A172 (cell line): ENCODE data around the gene C8G. TPM values are rescaled to one million over a fixed set of nuclear protein-coding genes. Genes with fewer than 3 reads are reported as not detected.

Experiments used
- DNase-seq: peaks from one replicate; pipeline ENCODE4 v3.0.0-alpha.2; 2015; ENCODE audit warnings: low spot score
- total RNA-seq: library from RNA; depleted of rRNA; stranded (reverse); fragments of >200 nt; shearing (Covaris generic); gene quantifications from 2 replicates; pipeline ENCODE4 v1.2.3, GENCODE V29; 2014; rRNA removed

Gene C8G
- not detected in 2 replicates for total RNA-seq

DNA sequence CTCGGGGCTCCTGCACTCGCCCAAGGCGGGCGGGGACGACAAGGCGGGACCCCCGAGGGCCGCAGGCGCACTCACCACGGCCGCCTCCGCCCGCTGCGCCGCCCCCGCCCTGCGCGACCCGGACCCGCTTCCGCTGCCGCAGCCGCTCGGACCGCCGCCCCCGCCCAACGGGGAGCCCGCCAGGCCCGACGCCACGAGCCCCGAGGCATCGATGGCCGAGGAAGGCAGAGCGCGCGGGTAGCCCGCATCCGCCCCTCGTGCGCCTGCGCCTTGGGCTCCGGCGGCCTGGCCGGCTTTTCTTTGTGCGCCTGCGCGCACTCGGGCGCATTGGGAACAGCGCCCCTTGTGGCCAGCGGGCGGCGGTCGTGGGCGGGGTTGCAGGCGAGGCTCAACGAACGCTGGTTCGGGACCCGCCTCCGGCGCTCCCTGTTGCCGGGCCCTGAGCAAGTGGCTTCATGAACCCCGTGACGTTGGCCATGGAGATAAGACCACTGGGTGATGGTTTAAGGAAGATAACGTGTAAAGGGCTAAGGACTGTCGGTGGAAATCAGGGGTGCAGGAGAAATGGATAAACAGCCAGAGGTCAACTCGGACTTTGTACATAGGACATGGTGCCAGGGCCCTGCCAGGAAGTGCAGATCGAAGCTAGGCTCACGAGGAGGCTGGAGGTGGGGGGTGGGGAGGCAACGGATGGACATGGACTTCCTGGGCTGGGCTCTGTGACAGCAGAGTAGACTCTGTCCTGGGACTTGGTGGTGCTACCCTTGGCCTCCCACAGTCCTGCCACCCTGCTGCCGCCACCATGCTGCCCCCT lies at the start of gene C8G, which contains the start of gene FBXW5:
C8G (plus strand) TSS at position 725 of the 814 bp plus-strand sequence; CDS start at position 803, 78 bp downstream.
FBXW5 (minus strand) TSS at position 220 of the 814 bp plus-strand sequence. CDS start 655 bp downstream, outside the sequence.
- DNase-seq = peak; percentile 90

DNA sequence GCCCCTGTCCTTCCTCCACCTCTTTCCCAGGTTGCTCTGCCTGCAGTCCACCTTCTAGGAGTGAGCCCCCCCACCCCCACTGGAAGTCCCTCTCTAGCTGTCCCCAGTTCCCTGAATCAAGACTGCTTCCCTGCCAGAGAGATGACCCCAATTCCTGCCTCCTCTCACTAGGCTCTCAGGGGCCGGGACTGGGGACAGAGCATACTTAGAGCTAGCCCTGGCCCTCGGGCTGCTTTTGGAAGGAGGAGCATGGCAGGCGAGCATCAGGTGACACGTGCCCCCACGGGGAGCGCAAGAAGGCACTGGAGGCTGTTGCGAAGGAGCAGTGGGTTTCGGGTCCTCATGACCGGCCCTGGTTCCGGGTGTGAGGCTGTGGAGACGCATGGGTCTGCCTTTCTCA lies 49.0 kb upstream of the C8G start:
- DNase-seq = no peak

DNA sequence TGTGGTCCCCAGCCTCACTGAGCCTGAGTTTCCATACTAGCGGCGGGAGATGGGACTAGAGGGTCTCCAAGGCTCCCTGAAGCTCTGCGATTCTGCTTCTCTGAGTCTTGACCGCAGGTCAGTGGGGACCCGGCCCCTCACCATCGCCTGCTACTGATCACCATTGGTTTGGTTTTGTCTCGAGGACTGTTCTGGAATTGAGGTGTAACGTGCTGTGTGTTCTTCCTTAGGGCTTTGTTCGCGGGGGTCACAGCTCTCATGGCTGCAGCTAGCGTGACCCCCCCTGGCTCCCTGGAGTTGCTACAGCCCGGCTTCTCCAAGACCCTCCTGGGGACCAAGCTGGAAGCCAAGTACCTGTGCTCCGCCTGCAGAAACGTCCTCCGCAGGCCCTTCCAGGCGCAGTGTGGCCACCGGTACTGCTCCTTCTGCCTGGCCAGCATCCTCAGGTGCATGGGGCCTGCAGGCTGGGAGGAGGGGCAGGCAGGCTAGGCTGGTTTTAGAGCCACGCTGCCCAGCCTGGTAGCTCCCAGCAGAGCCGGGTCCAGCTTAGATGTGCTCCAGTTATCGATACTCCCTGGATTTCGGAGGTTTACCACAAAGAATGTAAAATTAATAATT lies 46.5 kb upstream of the C8G start:
- DNase-seq = no peak

DNA sequence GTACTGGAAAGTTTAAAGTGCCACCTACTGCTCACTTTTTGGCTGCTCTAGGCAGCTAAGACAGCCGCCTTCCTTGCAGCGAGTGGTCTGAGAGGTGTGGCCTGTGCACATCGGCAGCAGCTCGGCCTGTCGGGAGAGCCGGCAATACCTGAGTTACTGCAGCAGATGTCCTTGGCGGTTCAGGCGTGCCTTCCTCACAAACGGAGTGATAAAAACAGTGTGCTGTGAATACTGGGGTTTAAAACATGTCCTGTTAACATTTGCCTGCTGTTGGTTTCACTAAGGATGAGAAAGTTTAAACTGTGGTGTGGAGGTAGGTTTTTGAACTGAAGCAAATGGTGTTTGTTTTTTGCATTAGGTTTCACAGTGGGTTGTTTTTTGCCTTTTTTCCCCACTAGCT lies 45.8 kb upstream of the C8G start:
- DNase-seq = no peak

DNA sequence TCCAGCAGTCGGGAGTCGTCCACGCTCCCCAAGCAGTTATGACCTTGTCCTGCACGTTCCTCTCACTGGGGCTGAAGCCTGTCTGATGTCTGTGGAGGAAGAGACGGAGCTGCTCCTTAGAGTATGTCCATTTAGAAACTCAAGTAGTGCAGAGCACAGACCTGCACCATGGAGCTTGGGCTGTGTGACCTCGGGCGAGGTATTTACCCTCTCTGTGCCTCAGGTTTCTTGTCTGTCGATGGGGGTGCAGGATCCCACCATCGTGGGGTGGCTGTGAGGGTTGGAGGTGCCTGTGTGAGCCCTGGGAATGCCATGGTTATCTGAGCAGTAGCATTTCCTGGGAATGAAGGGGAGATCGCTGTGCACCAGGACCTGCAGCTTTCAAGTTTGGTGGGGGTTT lies 44.5 kb upstream of the C8G start:
- DNase-seq = no peak

DNA sequence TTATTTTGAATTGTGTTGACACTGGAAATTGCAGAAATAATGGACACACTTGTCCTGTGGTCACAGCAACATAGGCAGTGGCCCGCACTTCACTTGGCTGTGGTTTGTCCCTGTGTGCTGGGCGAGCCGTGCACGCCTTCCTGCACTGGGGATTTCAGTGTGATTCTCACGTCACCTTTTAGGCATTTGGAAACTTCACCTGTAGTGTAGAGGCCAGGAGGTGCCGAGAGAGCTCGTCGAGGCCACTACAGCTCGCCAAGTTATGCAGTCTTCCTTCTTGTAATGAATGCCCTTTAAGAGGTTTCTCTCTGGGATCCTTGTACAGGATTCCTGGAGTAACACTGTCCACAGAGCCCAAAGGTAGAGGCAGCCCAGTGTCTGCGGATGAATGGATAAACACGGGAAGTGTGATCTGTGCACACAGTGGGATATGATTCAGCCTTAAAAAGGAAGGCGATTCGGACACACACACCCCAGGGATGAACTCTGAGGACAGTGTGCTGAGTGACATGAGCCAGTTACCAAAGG lies 44.0 kb upstream of the C8G start:
- DNase-seq = no peak

DNA sequence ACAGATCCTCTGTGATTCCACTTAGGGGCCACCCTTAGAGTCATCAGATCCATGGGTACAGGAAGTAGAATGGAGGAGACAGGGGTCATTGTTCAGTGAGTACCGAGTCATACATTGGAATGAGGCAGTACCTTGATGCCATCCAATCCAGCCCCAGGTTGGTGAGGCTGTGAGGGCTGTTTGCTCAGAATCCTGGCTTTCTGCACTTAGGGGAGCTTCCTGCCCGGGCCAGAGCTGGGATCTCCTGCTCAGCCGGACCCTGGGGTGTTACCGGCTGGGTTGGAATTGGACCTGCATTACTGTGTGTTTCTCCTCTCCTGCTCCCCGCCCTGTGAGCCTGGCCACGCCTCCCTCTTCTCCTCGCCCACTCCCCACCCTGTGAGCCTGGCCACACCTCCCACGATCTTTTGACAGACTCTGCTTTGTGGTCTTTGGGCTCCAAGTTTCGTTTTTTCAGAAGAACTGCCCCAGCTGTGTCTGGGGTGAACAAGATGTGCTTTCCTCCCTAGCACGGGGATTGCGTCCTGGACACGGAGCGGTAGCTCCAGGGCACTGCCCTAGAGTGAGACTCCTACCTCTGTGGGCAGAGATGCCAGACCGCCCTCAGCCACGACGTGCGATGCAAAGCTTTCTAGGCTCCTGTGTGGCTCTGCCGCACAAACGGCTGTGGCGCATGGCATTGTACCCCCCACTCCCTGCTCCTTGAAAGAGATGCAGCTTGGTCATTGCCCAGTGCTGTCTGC lies 43.4 kb upstream of the C8G start:
- peak; percentile 99 for DNase-seq

DNA sequence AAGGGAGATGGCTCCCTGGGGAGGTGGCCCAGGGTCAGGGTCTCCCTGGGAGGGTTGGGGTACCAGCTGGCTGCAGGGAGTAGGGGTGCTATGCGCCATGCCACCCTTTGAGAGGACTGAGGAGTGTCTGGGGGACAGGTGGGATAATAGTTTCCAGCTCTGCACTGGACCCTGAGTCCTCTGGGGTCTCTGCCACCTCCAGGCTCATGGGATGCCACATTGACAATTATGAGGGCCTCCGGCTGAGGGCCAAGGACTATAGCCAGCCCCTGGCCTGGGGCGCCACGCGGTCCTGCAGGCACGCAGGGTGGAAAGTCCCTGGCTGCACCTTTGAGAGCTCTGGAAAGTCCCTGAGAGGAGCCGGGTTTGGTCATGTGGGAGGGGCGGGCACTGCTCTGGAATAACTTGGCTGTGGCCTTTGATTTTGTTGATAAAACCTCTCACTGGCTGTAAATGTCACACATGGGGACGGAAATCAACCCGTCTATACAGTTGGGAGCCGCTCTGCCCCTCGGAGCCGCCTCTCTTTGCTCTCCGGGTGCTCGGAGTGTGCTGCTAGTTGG lies 42.7 kb upstream of the C8G start:
- DNase-seq = peak; percentile 99

DNA sequence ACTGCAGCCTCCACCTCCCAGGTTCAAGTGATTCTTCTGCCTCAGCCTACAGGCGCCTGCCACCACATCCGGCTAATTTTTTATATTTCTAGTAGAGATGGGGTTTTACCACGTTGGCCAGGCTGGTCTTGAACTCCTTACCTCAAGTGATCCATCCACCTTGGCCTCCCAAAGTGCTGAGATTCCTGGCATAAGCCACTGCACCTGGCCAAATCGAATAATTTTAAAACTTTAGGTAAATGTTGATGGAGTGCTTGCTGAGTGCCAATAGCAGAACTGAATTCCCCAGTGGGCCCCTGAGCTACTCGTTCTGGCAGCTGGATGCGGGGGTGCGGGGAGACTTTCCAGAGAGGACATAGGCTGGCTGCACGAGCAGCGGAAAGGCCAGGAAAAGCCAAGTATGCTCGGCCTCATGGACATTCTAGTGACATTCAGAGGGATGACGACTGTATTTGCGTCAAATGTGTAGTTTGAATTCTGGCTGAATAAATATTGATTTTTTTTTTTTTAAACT lies 41.9 kb upstream of the C8G start:
- no peak for DNase-seq

DNA sequence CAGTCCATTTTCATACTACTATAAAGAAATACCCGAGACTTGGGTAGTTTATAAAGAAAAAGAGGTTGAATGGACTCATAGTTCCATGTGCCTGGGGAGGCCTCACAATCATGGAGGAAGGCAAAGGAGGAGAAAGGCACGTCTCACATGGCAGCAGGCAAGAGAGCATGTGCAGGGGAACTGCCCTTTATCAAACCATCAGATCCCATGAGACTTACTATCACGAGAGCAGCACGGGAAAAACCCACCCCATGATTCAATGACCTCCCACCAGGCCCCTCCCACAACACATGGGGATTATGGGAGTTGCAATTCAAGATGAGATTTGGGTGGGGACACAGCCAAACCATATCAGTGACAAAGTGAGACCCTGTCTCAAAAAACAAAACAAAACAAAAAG lies 38.8 kb upstream of the C8G start:
- DNase-seq = no peak

DNA sequence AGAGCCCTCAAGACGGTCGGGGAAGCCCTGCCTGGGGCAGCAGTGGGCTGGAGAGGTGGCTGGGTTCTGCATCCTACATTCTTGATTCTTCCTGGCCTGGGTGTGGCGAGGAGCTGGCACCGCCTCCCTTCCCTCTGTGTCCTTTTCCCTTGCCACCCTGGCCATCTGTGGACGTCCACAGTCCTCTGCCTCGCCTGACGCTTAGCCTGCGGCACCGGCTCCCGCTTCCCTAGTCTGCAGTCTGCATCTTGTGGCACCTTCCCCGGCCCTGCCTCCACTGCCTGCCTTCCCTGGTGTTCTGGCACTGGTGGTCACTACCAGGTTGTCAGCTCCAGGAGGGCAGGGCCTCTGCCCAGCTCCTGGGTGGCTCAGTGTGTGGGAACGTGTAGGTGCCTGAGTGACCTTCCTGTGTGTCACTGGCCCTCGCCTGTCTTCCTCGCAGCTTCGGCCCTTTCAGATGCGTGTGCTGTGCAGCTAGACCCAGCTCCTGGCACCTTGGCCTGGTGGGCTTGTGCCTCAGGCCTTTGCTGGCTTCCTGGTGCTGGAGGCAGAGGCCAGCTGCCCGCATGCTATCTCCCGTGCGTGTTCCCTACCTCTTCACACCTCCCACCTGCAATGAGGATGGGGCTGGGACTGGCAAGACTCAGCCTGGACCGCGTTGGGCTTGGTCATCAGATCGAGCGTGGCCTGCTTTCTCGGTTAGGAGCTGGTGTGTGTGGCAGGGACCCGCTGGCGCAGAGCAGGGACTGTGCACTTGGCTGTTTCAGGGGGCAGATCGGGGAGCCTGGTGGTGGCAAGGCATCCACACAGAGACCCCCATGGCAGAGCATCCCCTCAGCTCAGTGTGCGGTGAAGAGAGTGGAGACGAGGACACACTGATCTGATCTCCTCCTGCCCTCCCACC lies 37.8 kb upstream of the C8G start:
- DNase-seq = no peak

DNA sequence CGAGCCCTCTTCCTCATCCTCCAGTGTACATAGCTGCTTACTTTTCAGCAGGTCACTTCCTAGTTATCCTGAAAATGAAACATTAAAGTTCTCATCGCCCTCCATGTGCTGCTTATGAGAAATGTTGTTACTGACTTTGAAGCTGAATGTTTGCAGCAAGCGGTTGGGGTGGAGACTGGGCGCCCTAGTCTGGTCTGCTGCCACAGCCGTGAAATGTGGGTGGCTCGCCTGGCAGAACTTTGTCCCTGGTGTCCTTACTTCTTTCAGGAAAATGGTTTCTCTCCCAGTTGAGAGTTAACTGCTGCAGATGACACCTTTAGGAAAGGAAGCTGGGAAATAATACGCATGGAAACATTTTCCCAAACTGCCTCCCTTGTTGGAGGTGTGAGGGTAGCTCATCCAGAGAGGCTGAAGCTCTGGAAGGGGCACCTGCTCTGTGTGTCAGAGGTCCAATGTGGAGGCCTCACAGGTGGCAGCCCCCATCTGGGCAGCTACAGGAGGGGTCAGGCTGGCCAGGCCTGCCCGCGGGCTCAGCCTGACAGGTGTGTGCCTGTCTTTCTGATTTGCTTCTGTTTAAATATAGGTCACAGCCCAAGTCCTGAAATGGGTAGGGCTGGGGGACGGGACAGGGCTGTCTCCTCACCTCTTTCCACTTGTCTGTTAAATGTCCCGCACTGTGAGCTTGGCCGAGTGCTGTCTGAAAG lies 34.7 kb upstream of the C8G start:
- DNase-seq = no peak

DNA sequence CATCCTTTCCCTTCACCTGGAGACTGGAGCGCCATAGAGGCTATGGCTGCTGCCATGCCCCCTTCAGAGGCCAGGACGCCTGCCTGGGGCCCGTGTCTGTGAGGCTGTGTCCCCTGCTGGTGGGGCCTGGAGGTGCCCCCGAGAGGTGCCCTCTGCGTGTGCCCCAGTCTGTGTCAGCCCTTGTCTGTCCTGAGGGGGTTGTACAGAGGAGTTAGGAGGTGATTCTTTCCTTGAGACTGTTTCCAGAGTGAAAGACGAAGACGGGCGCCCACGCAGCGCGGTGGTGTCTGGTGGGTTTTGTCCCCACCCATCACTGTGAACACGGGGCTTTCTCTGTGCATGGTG lies 34.2 kb upstream of the C8G start:
- no peak for DNase-seq

DNA sequence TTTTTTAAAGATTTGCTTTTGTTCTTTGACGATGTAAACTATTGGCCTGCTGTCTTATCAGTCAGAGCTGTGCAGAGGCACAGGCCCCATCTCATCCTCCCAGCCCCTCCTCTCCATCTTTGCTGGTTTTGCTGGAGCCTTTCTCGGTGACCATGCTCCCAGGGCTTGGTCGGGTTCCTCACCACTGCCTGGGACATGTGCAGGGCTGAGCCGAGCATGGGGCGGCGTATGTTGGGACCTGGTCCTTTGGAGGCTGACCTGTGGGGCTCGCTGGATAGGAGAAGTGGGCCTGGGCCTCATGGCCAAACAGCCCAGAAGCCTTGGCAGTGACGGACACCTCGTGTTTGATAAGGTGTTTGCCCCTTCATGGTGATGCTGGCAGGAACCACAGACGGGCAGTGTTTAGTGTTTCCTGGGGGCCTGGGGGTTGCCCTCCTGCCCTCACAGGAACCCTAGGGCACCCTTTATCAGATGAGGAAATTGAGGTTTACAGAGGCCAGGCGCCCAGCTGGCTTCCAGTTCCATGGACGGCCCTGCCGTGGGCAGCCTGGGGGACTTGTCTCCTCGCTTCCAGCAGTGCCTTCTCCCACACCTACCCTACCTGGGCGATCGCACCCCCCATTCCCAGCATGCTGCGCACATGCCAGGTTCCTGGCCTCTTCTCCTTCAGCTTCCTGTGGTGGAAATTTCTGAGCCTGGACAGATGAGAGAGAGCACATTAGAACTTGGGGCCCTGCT lies 31.2 kb upstream of the C8G start:
- no peak for DNase-seq

DNA sequence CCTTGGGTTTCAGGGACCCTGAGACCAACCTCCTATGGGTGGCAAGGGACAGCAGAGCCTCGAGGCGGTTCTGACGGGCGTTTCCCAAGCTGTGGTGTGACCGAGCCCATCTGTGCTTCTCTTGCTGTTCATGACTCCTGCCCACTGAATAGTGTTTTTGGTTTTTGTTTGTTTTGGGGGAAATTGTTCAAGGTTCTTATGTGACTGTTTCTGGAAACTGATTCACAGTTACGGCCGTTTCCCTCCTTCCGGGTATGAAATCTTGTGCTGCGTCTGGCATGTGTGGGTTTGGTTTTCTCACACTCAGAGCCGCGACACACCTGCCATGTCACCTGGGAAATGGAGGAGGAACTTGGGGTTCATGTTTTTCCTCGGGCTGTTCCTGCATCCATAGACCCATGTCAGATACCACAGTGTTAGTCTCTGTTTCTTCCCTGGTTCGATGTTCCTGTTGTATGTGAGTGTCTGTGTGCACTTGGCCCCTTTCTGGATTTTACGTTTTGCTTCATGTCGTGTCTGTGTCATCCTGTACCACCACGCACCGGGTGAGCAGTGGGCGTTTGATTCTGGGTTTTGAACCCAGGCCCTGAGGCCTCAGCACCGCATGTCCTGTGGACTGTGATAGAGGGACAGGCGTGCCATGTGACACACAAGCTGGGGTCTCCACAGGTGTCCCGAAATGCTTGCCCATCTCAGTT lies 29.3 kb upstream of the C8G start:
- no peak for DNase-seq

DNA sequence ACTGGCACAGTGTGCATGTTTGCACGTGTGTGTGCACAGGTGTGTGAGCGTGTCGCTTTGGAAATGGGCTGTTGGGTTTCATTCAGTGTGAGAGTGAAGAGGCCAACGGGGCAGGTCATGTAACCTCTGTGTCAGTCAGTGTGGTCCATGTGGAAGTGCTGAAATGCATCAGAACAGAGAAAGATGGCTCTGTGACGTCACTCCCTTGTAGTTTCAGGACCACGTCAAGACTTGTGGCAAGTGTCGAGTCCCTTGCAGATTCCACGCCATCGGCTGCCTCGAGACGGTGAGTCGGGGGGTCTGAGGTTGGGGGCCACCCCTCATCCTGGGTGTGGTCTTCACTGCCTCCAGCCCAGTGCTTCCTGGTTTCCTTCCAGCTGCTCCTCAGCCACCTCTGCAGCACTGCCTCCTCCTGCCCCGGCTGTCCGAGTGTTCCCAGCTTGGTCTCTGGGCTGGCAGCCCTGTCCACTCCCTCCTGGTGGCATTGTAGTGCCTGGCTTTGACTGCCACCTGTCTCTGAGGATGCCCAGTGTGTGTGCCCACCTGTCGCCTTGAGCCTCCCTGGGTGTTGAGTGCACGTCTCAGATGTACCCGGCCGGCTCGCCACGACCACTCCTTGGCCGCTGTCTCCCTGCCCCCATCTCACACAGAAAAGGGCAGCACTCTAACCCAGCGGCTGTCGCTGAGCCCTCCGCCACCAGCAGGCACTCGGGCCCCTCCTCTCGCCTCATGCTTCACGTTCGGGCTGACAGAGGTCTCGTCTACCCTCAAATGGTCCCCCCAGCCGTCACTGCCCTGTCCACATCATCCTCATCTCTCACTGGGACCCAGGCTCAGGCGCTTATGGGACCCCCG lies 28.5 kb upstream of the C8G start:
- no peak for DNase-seq

DNA sequence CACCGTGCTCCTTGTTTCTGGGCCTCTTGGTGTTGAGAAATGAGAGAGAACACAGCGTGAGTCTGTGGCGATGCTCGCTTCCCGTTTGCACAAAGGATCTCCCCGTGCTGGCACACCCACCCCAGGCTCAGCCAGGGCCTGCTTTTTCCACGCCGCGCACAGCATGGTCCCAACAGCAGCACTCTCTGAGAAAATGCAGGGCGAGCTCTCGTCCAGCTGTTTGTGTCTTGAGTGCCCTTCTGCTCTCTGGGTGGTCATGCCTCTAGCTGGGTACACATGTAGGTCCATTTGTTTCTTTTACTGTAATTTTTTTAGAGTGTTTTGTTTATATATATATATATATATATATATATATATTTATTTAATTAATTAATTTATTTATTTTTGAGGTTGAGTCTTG lies 27.1 kb upstream of the C8G start:
- no peak for DNase-seq

DNA sequence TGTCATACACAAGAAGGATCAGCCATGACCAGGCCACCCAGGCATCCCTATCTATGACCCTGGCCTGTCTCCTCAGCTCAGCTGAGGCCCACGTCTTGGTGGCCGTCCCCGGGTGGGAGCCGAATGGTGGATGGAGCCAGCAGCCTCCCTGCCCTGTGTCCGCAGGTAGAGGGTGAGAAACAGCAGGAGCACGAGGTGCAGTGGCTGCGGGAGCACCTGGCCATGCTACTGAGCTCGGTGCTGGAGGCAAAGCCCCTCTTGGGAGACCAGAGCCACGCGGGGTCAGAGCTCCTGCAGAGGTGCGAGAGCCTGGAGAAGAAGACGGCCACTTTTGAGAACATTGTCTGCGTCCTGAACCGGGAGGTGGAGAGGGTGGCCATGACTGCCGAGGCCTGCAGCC lies 25.0 kb upstream of the C8G start:
- no peak for DNase-seq
